Stimulated activated CD4-positive, alpha-beta T cell treated with anti-CD3 and anti-CD28 coated beads, Interleukin-2, amount 100 ng/mL, for 4 hours (primary cell): ENCODE data around the gene GLCCI1.

Source experiments
- DNase-seq: peaks from one replicate; pipeline ENCODE4 v3.0.0-alpha.2; 2020; ENCODE audit warnings: low read depth

Gene GLCCI1

DNA sequence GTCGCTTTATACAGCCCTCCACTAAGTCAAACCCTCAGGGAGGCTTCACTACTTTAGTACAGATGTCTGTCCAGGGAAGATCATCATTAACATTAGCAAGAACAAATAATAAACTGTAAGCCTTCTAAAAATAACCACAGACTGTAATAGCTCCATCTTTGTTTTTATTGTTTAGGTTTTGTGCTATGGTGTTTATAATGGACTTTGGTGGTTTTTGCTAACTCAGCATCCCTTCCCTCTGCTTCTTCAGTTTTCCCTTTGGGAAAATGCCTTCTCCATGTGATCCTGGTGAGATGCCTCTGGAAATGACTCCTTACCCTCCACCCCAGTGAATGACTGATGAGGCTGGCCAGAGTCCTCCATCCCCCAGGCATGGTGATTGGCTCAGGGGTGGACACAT, 162.1 kb downstream of the GLCCI1 start:
- no peak for DNase-seq

DNA sequence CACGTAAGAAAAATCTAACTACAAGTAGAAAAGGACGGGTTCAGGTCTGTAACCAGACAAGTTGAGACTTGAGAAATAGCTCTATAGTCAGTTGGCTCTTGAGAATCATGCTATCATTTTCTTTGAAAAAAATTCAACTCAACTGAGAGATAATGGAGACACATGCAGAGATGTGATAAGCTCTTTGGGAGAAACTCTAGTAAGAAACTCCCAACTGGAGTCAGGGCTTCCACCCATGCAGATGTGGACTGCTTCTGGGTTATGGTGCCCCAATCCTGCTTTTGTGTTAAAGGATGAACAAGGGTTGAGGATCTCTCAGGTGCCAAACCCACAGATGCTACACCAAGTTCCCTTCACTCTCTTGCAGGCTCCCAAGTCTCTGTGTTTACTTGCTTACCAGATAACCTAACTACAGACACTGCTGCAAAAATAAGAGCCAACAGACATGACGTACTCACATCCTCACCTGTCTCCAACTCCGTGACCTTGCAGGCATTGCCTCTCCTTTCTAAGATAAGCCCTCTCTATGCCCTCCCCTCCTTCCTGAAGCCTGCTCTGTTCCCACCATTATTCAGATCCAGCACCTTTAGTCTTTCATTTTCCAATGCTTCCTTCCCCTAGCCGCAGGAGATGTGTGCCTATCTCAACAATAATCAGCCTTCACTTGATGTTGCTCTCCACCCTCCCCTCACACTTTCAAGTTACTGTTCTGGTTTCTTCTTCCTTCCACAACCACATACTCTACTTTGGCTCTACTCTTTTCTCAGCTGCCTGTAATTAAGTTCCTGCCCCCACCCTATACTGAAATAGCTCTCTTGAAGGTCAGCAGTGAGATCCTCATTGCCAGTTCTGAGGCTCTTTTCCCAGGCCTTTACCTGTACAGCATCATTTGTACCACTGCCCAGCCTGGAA, 163.4 kb downstream of the GLCCI1 start:
- DNase-seq, result no peak

DNA sequence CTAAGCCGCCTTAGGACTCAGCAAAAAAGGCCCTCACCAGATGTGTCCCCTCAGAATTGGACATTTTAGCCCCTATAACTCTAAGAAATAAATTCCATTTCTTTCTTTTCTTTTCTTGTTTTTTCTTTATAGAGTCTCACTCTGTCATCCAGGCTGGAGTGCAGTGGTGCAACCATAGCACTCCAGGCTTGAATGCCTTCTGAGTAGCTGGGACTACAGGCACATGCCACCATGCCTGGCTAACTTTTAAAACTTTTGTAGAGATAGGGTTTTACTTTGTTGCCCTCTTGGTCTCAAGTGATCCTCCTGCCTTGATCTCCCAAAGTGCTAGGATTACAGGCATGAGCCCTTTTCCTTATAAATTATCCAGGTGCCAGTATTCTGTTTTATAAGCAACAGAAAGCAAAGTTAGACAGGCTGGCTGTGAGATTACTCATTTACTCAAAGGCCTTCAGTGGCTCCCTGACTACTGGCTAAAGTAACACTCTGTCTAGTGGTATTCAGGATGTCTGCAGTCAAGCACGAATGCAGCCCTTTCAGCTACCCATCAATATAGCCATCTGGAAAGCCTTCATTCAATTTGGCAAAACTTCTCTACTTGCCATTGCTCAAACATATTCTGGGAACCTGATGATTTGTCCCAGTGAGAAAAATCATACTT, 164.7 kb downstream of the GLCCI1 start:
- no peak for DNase-seq

DNA sequence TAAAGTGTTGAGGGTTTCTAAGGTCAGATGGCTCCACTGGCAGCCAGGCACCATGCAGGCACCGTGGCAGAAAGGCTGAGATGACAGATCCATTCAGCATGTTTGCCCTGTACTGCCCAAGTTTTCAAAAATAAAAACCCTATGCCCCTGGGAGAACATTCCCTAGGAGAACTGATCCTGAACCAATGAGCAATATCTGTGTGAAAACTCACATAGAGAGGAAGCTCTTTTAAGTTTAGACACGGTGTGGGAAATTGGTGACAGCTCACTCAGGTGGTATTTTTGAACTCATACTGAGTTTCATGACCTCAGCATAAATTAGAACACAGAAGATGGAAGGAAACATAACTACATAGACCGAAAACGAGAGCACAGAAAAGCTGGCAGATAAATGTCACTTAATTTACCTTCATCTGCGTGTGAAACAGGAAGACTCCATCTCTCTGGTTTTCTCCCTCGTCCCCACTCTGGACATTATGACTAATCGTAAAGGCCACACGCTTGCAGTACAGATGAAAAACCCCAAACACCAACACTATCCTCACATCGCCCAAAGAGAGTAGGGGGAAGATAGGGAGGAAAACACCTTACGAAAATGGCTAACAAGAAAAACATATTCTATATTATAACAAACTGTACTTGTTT, 165.6 kb downstream of the GLCCI1 start:
- no peak for DNase-seq

DNA sequence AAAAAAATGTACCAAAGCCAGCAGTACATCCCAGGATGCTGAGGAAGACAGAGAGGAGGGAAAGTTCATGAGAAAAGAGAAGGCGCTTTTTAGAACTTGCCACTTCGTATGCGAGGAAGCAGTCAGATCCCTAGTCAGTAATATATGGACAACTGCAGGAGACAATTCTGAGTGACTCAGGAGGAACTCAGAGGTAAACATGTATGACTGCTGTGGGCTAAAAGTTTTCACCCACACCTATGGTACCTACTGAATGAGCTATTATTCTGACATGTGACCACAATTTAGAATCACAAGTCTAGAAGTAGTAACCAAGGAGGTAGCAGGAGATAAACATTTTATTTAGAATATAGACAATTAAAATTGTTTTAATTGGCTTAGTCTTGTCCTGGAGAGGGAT, 166.8 kb downstream of the GLCCI1 start:
- no peak for DNase-seq

DNA sequence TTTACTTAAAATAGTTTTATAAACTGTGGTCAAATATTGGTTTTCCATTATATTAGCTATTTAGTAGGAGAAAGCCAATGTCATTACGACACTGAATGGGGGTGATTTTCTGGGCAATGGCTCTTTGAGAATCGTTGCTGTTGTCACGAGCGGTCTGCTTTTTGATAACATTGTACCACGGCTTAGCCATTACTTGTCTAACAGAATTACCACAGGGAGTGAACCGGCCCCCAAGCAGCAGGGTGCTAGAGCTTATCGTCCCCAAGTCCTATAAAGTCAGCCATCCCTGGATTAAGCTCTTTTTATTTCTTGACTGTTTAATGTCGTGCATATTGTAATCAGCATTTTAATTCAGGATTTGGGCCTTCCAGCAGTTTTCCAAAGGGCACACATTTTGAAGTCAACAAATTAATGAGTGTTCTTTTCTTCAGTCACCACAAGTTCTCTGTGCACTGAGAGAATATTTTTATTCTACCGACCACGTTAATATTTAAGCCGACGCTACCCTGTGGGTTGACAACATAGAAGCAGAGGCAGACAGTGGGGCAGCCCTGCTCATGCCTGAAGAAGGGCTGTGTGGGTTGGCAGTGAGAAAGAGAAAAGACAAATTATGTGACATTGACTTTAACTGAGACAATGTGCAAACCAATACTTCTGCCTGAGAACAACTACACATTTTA, 167.6 kb downstream of the GLCCI1 start:
- DNase-seq, result no peak
